Suprapubic skin (tissue), 4 donors: ENCODE measurements around the gene USP54.

Source experiments
- POLR2A ChIP-seq, 2 donors: fragments of 450-650 bp; IDR thresholded peaks; one replicate each; pipeline ENCODE4 v1.6.1; 2017; ENCODE audit warnings: antibody characterized with exemption in 2 of 2, mild to moderate bottlenecking in 2 of 2, moderate library complexity in 2 of 2
- POLR2AphosphoS5 ChIP-seq, 3 donors: sonication (generic); formaldehyde crosslinking; IDR thresholded peaks; one replicate each; pipeline ENCODE4 v1.6.1; 2017; ENCODE audit warnings: antibody characterized with exemption in 3 of 3
- TF ChIP-seq, protein P1 (sequence below), 2 donors: fragments of 200-600 bp in 1 of 2; fragments of 450-650 bp in 1 of 2; sonication (generic) in 1 of 2; IDR thresholded peaks; one replicate each; pipeline ENCODE4 v1.5.1; 2016 to 2019; ENCODE audit warnings: antibody characterized with exemption in 2 of 2, mild to moderate bottlenecking in 1 of 2, moderate library complexity in 1 of 2

- TF ChIP-seq, protein P1, sequence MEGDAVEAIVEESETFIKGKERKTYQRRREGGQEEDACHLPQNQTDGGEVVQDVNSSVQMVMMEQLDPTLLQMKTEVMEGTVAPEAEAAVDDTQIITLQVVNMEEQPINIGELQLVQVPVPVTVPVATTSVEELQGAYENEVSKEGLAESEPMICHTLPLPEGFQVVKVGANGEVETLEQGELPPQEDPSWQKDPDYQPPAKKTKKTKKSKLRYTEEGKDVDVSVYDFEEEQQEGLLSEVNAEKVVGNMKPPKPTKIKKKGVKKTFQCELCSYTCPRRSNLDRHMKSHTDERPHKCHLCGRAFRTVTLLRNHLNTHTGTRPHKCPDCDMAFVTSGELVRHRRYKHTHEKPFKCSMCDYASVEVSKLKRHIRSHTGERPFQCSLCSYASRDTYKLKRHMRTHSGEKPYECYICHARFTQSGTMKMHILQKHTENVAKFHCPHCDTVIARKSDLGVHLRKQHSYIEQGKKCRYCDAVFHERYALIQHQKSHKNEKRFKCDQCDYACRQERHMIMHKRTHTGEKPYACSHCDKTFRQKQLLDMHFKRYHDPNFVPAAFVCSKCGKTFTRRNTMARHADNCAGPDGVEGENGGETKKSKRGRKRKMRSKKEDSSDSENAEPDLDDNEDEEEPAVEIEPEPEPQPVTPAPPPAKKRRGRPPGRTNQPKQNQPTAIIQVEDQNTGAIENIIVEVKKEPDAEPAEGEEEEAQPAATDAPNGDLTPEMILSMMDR (IDR thresholded peaks at IDR 0.05): no peak
- no peak for TF ChIP-seq POLR2A (IDR thresholded peaks at IDR 0.05)
- TF ChIP-seq POLR2AphosphoS5 (IDR thresholded peaks at IDR 0.05): no peak
These were observed 93.5 kb downstream of the USP54 start for GRCh38 chr10:73497623-73498022.
